ENCODE data around the gene SUSD3. TPM values are rescaled to one million over a fixed set of nuclear protein-coding genes. Genes with fewer than 3 reads are reported as not detected.
"Not testable (repeated sequence)": the region's sequence is repeated elsewhere in the genome, so short reads cannot be mapped to it uniquely, and the experiment has no call there.

Gene SUSD3
- 1 to 10 TPM in 1 of 2 donors, under 1 TPM in 1; 0.83 to 1.9 TPM for polyA plus RNA-seq

DNA sequence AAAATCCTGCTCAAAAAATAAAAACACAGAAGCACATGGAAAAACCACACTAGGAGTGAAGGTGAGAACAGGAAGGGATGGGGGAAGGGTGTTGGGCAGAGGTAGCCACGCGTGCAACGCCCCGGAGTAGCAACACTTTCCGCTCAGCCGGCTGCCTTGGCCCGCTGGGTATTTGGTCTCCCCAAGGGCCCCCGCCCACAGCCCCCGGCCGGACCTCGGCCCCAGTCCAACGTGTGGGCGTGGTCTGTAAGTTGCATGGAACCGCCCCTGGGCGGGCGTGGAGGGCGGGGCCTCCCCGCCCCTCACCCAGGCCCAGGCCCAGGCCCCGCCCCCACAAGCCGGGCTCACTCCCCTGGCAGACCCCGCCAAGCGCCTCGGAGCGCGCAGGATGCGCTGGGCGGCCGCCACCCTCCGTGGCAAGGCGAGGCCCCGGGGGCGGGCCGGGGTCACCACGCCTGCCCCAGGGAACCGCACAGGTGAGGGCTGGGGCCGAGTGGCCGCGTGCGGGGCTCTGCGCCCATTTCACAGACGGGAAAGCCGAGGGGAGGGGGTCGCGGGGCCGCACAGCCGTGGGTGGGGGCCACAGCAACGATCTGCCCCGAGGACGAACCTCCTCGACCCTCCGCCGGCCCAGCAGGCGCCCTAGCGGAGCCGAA is at the start of gene SUSD3:
SUSD3 (plus strand) TSS at position 347 of the 656 bp plus-strand sequence; CDS start at position 389, 42 bp downstream.
- peak within 1 kb of the TSS; percentile 3 to 64 for H3K27ac ChIP-seq (ENCODE audit: low read depth in 2 of 2, low read length in 1 of 2)
- no peaks in the 10 kb centered on the region for H3K27me3 ChIP-seq (ENCODE audit: control insufficient read depth in 1 of 2, insufficient read depth in 2 of 2, low read length in 2 of 2)
- no peaks in the 10 kb centered on the region for H3K9me3 ChIP-seq (ENCODE audit: control insufficient read depth in 2 of 2, insufficient read depth in 1 of 2, low read depth in 1 of 2, low read length in 1 of 2)
- no peaks in the 10 kb centered on the region for H3K4me1 ChIP-seq (ENCODE audit: control insufficient read depth in 2 of 2, insufficient read depth in 2 of 2, low read length in 1 of 2)
- no peaks in the 10 kb centered on the region for H3K36me3 ChIP-seq (ENCODE audit: control insufficient read depth in 2 of 2, insufficient read depth in 2 of 2, low read length in 1 of 2)
- WGBS, 2 donors: 1 to 2% methylated on average over 48 to 55 of the region's 55 CpGs
- H3K4me3 ChIP-seq (ENCODE audit: low read depth in 1 of 2, low read length in 2 of 2): peak within 1 kb of the TSS; percentile 35 to 52

DNA sequence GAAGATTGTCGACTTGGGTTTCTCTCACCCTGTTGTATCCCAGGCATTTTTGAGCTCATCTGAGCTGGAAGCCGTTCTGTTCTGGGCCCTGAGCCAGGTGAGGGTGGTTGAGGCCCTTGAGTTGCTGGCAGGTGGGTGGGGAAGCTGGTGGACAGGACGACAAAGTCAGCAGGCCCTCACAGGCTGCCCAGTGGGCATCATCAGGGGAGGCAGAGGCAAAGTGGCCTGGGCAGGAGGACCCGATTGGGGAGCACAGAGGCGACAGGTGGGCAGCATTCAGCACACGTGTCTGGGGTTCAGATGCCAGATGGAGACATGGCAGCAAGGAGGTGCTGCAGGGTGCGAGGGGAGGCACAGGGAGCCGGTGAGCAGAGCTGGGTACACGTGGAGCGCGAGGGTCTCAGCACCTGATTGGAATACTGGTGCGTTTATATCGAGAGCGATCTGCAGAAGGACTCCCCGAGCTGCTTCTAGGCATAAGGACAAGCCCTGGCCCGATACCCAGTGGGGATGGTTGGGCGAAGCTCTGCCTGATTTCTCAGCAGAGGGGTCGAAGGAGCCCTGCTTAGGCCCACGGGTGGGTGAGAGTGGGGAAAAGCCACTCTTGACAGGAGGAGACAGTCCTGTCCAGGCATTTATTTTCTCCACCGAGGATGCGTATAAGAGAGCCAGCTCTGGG is 49.0 kb upstream of the SUSD3 start:
- WGBS, 2 donors: 85 to 90% methylated on average over 21 of the region's 21 CpGs
- no peak overlapping the region for H3K27ac ChIP-seq (ENCODE audit: low read depth in 2 of 2, low read length in 1 of 2)
- H3K9me3 ChIP-seq (ENCODE audit: control insufficient read depth in 2 of 2, insufficient read depth in 1 of 2, low read depth in 1 of 2, low read length in 1 of 2): peaks cover 0 to 2% of the 10 kb centered on the region in 2 donors
- no peaks in the 10 kb centered on the region for H3K4me1 ChIP-seq (ENCODE audit: control insufficient read depth in 2 of 2, insufficient read depth in 2 of 2, low read length in 1 of 2)
- no peaks in the 10 kb centered on the region for H3K27me3 ChIP-seq (ENCODE audit: control insufficient read depth in 1 of 2, insufficient read depth in 2 of 2, low read length in 2 of 2)
- no peak overlapping the region for H3K4me3 ChIP-seq (ENCODE audit: low read depth in 1 of 2, low read length in 2 of 2)
- peaks cover 0 to 5% of the 10 kb centered on the region in 2 donors for H3K36me3 ChIP-seq (ENCODE audit: control insufficient read depth in 2 of 2, insufficient read depth in 2 of 2, low read length in 1 of 2)

DNA sequence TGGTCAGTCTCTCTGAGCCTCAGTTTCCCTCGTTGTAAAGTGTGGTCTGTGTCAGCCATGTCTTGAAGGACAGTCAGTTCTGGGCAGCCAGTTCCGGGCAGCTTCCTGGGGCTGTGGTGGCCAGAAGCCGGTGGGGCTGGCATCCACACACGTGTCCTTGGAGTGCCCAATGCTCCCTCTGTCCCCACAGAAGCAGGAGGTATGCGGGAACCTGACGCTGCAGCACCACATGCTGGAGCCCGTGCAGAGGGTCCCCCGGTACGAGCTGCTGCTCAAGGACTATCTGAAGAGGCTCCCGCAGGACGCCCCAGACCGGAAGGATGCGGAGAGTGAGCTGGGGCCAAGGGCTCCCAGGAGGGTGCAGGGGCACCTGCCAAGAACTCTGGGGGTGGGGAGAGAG is 48.4 kb upstream of the SUSD3 start:
- Histone ChIP-seq H3K27ac (ENCODE audit: low read depth in 2 of 2, low read length in 1 of 2) (no peak overlapping the region), H3K4me3 (ENCODE audit: low read depth in 1 of 2, low read length in 2 of 2) (no peak overlapping the region), H3K36me3 (ENCODE audit: control insufficient read depth in 2 of 2, insufficient read depth in 2 of 2, low read length in 1 of 2) (peaks cover 0 to 5% of the 10 kb centered on the region in 2 donors), H3K4me1 (ENCODE audit: control insufficient read depth in 2 of 2, insufficient read depth in 2 of 2, low read length in 1 of 2) (no peaks in the 10 kb centered on the region), H3K9me3 (ENCODE audit: control insufficient read depth in 2 of 2, insufficient read depth in 1 of 2, low read depth in 1 of 2, low read length in 1 of 2) (peaks cover 0 to 2% of the 10 kb centered on the region in 2 donors), H3K27me3 (ENCODE audit: control insufficient read depth in 1 of 2, insufficient read depth in 2 of 2, low read length in 2 of 2) (no peaks in the 10 kb centered on the region)
- WGBS, 2 donors: 74 to 87% methylated on average over 13 of the region's 13 CpGs

DNA sequence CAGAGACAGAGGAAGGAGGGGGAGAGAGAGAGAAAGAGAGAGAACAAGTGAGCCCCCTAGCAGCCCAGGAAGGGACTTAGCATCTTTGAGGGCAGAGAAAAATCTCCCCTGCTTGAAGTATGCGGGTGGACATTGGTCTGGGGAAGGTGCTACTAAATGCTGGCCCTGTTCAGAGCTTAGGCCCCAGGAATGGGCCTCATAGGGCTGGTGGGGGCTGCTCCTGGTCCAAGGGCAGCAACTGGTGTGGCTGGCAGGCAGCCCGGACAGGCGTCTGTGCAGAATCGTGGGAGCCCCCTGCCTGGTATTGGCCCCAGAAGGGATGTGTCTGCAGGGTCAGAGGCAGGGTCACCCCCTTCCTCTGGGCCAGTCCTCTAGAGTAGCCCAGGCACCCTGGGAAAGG is 47.8 kb upstream of the SUSD3 start:
- H3K36me3 ChIP-seq (ENCODE audit: control insufficient read depth in 2 of 2, insufficient read depth in 2 of 2, low read length in 1 of 2): peaks cover 0 to 5% of the 10 kb centered on the region in 2 donors
- H3K27ac ChIP-seq (ENCODE audit: low read depth in 2 of 2, low read length in 1 of 2): no peak overlapping the region
- 73 to 77% methylated on average over 4 of the region's 4 CpGs for WGBS, 2 donors
- peaks cover 0 to 2% of the 10 kb centered on the region in 2 donors for H3K9me3 ChIP-seq (ENCODE audit: control insufficient read depth in 2 of 2, insufficient read depth in 1 of 2, low read depth in 1 of 2, low read length in 1 of 2)
- no peak overlapping the region for H3K4me3 ChIP-seq (ENCODE audit: low read depth in 1 of 2, low read length in 2 of 2)
- H3K4me1 ChIP-seq (ENCODE audit: control insufficient read depth in 2 of 2, insufficient read depth in 2 of 2, low read length in 1 of 2): no peaks in the 10 kb centered on the region
- H3K27me3 ChIP-seq (ENCODE audit: control insufficient read depth in 1 of 2, insufficient read depth in 2 of 2, low read length in 2 of 2): no peaks in the 10 kb centered on the region

DNA sequence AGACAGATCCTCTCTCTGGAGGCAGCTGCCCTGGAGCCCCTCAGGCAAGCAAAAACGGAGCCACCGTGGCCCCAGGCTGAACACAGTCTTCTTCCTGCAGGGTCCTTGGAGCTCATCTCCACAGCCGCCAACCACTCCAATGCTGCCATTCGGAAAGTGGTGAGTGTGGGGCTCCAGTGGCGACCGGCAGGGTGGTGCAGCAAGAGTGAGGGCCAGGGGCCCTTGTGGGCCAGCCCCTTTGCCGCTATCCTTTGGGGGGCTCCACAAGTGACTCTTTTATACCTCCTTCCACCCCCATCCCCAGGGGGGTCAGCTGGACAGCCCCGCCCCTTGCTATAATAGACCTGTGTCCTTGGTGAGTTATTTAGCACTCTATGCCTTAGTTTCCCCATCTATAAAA is 47.4 kb upstream of the SUSD3 start:
- no peak overlapping the region for H3K4me3 ChIP-seq (ENCODE audit: low read depth in 1 of 2, low read length in 2 of 2)
- H3K36me3 ChIP-seq (ENCODE audit: control insufficient read depth in 2 of 2, insufficient read depth in 2 of 2, low read length in 1 of 2): peaks cover 0 to 7% of the 10 kb centered on the region in 2 donors
- H3K27me3 ChIP-seq (ENCODE audit: control insufficient read depth in 1 of 2, insufficient read depth in 2 of 2, low read length in 2 of 2): no peaks in the 10 kb centered on the region
- no peak overlapping the region for H3K27ac ChIP-seq (ENCODE audit: low read depth in 2 of 2, low read length in 1 of 2)
- H3K9me3 ChIP-seq (ENCODE audit: control insufficient read depth in 2 of 2, insufficient read depth in 1 of 2, low read depth in 1 of 2, low read length in 1 of 2): peaks cover 0 to 2% of the 10 kb centered on the region in 2 donors
- 90 to 95% methylated on average over 8 of the region's 8 CpGs for WGBS, 2 donors
- no peaks in the 10 kb centered on the region for H3K4me1 ChIP-seq (ENCODE audit: control insufficient read depth in 2 of 2, insufficient read depth in 2 of 2, low read length in 1 of 2)

DNA sequence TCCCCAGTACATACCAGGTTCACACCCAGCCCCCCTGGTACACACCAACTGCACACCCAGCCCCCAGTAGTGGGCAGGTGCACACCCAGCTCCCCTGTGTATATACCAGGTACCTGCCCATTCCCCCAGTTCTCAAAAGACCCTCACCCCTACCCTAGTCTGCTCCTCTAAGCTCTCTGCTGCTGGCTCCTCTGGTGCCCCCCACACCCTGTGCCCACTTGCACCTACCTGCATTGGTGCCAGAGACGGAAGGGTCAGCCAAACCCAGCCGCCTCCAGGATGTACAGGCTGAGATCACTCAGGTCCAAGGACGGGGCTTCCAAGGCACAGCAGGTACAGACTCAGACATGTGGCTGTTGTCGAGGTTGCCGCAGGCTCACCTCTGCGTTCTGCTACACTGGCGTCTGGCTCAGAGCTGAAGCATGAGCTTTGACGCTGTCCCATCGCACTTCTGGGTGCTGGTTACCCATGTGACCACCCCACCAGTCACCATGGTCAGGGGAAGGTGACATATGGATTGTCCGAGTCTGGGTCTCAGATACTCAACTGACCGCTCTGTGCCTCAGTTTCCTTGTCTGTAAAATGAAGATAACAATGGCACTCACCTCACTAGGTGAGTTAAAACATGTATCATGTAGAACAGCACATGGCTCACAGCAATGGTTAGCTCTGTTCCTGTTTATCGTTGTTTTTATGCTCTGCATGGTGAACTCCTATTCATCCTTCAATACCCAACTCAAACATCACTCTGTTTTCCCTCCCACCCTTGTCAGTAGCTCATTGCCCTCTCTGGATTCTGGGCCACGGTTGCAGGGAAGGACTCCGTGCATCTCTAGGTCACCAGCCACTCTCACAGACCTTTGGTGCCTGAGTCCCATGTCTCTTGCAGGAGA is 45.3 kb upstream of the SUSD3 start:
- H3K27ac ChIP-seq (ENCODE audit: low read depth in 2 of 2, low read length in 1 of 2): no peak overlapping the region
- no peaks in the 10 kb centered on the region for H3K4me1 ChIP-seq (ENCODE audit: control insufficient read depth in 2 of 2, insufficient read depth in 2 of 2, low read length in 1 of 2)
- H3K36me3 ChIP-seq (ENCODE audit: control insufficient read depth in 2 of 2, insufficient read depth in 2 of 2, low read length in 1 of 2): peaks cover 0 to 2% of the 10 kb centered on the region in 2 donors
- WGBS, 2 donors: 92 to 94% methylated on average over 14 of the region's 14 CpGs
- H3K9me3 ChIP-seq (ENCODE audit: control insufficient read depth in 2 of 2, insufficient read depth in 1 of 2, low read depth in 1 of 2, low read length in 1 of 2): peaks cover 0 to 2% of the 10 kb centered on the region in 2 donors
- H3K4me3 ChIP-seq (ENCODE audit: low read depth in 1 of 2, low read length in 2 of 2): no peak overlapping the region
- H3K27me3 ChIP-seq (ENCODE audit: control insufficient read depth in 1 of 2, insufficient read depth in 2 of 2, low read length in 2 of 2): no peaks in the 10 kb centered on the region

DNA sequence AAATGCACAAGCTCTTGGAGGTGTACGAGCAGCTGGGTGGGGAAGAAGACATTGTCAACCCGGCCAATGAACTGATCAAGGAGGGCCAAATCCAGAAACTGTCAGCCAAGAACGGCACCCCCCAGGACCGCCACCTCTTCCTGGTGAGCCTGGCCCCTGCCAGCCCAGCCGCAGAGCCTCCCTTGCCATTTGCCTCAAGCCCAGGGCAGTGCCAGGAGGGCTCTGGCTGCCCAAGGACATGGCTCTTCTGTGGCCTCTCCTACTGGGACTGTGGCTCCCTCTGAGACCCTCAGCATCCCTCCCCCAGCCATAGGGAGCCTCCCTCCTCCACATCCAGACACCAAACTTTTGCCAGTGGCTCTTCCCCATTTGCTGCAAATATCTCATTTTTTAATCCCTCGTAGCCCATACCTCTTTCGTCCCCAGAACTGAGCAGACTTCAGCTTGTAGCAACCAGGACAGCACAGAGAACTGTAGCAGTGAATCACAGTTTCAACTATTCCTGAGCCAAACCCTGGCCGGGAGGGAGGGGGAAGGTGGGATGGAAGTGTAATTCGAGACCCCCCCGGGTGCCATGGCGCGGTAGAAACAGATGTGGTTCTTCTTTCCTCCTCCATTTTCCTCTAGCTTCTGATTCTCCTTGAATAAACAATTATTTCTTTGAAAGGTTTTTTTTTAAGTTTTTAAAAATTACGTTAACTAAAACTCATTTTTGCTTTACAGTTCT is 44.5 kb upstream of the SUSD3 start:
- WGBS, 2 donors: 76 to 83% methylated on average over 13 of the region's 13 CpGs
- H3K4me1 ChIP-seq (ENCODE audit: control insufficient read depth in 2 of 2, insufficient read depth in 2 of 2, low read length in 1 of 2): no peaks in the 10 kb centered on the region
- H3K4me3 ChIP-seq (ENCODE audit: low read depth in 1 of 2, low read length in 2 of 2): no peak overlapping the region

DNA sequence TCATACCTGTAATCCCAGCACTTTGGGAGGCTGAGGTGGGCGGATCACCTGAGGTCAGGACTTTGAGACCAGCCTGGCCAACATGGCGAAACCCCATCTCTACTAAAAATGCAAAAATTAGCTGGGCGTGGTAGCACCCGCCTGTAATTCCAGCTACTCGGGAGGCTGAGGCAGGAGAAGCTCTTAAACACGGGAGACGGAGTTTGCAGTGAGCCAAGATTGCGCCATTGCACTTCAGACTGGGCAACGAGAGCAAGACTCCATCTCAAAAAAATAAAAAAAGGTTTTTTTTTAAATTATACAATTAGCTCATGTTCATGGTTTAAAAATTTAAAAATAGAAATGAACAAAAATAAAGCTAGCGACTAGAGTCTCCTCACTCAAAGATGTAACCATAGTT is 43.3 kb upstream of the SUSD3 start:
- H3K36me3 ChIP-seq (ENCODE audit: control insufficient read depth in 2 of 2, insufficient read depth in 2 of 2, low read length in 1 of 2); H3K27ac ChIP-seq (ENCODE audit: low read depth in 2 of 2, low read length in 1 of 2); H3K9me3 ChIP-seq (ENCODE audit: control insufficient read depth in 2 of 2, insufficient read depth in 1 of 2, low read depth in 1 of 2, low read length in 1 of 2); H3K4me3 ChIP-seq (ENCODE audit: low read depth in 1 of 2, low read length in 2 of 2); H3K27me3 ChIP-seq (ENCODE audit: control insufficient read depth in 1 of 2, insufficient read depth in 2 of 2, low read length in 2 of 2); H3K4me1 ChIP-seq (ENCODE audit: control insufficient read depth in 2 of 2, insufficient read depth in 2 of 2, low read length in 1 of 2): not testable (repeated sequence)
- WGBS, 2 donors: 84 to 85% methylated on average over 10 of the region's 10 CpGs

More for the DNA sequence above, 44.5 kb upstream of the SUSD3 start:
- no peak overlapping the region for H3K27ac ChIP-seq (ENCODE audit: low read depth in 2 of 2, low read length in 1 of 2)
- peaks cover 0 to 2% of the 10 kb centered on the region in 2 donors for H3K36me3 ChIP-seq (ENCODE audit: control insufficient read depth in 2 of 2, insufficient read depth in 2 of 2, low read length in 1 of 2)
- no peaks in the 10 kb centered on the region for H3K27me3 ChIP-seq (ENCODE audit: control insufficient read depth in 1 of 2, insufficient read depth in 2 of 2, low read length in 2 of 2)
- H3K9me3 ChIP-seq (ENCODE audit: control insufficient read depth in 2 of 2, insufficient read depth in 1 of 2, low read depth in 1 of 2, low read length in 1 of 2): peaks cover 0 to 2% of the 10 kb centered on the region in 2 donors

DNA sequence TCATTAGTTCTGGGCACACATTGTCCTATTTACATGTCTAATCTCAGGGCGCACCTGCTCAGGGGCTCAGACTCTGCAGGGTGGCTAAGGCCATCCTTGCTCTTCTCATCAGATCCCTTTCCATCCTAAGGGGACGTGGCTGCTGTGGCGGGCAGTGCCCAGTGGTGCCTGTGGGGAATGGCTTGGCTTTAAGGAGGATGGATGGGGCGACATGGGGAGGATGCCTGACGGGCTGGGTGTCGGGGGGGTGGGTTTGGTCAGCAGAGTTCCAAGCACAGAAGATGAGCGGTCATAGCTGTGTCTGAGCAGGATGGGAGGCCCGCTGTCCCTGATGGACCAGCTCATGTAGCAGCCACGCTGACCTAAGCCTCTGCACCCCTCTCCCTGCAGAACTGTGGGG is 40.9 kb upstream of the SUSD3 start:
- H3K4me1 ChIP-seq (ENCODE audit: control insufficient read depth in 2 of 2, insufficient read depth in 2 of 2, low read length in 1 of 2): no peaks in the 10 kb centered on the region
- peaks cover 0 to 5% of the 10 kb centered on the region in 2 donors for H3K36me3 ChIP-seq (ENCODE audit: control insufficient read depth in 2 of 2, insufficient read depth in 2 of 2, low read length in 1 of 2)
- 96 to 98% methylated on average over 9 of the region's 9 CpGs for WGBS, 2 donors

More for the DNA sequence above, 40.9 kb upstream of the SUSD3 start:
- no peak overlapping the region for H3K4me3 ChIP-seq (ENCODE audit: low read depth in 1 of 2, low read length in 2 of 2)
- no peak overlapping the region for H3K27ac ChIP-seq (ENCODE audit: low read depth in 2 of 2, low read length in 1 of 2)
- no peaks in the 10 kb centered on the region for H3K27me3 ChIP-seq (ENCODE audit: control insufficient read depth in 1 of 2, insufficient read depth in 2 of 2, low read length in 2 of 2)
- H3K9me3 ChIP-seq (ENCODE audit: control insufficient read depth in 2 of 2, insufficient read depth in 1 of 2, low read depth in 1 of 2, low read length in 1 of 2): peaks cover 0 to 2% of the 10 kb centered on the region in 2 donors

All from esophagus (tissue), 2 donors.